UCSD-AML1 (cell line): Measurements from ENCODE around the gene CIITA.

Experiments used
- DNase-seq: peaks from one replicate; lab custom pipeline; 2025; ENCODE audit not compliant: unreplicated experiment; lab: John Stamatoyannopoulos, UW

The CIITA gene

DNA sequence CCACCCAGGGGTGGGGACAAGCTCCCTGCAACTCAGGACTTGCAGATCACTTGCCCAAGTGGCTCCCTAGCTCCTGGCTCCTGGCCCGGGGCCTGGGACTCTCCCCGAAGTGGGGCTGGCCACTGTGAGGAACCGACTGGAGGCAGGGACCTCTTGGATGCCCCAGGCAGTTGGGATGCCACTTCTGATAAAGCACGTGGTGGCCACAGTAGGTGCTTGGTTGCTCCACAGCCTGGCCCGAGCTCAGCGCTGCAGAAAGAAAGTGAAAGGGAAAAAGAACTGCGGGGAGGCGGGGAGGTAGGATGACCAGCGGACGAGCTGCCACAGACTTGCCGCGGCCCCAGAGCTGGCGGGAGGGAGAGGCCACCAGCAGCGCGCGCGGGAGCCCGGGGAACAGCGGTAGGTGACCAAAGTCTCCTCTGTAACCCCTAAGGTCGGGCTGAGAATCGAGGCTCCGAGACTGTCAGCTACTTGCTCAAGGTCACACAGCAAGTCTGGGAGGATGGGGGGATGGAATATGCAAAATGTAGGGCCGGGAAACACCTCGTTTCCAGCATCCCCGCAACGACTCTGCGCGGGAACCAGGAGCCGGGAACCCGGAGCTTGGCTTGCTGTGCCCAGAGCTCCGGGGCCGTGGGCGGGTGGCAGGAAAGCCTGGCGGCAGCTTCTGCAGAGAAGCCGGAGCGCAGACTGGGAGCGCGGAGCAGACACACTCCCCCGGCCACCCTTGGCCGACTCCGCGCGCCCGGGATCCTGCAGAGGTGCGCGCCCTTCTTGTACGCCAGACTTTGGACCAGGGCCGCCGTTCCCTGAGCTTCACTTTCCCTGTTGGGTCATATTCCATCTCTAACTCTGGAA, 1.9 kb downstream of the CIITA start:
- no peak for DNase-seq

DNA sequence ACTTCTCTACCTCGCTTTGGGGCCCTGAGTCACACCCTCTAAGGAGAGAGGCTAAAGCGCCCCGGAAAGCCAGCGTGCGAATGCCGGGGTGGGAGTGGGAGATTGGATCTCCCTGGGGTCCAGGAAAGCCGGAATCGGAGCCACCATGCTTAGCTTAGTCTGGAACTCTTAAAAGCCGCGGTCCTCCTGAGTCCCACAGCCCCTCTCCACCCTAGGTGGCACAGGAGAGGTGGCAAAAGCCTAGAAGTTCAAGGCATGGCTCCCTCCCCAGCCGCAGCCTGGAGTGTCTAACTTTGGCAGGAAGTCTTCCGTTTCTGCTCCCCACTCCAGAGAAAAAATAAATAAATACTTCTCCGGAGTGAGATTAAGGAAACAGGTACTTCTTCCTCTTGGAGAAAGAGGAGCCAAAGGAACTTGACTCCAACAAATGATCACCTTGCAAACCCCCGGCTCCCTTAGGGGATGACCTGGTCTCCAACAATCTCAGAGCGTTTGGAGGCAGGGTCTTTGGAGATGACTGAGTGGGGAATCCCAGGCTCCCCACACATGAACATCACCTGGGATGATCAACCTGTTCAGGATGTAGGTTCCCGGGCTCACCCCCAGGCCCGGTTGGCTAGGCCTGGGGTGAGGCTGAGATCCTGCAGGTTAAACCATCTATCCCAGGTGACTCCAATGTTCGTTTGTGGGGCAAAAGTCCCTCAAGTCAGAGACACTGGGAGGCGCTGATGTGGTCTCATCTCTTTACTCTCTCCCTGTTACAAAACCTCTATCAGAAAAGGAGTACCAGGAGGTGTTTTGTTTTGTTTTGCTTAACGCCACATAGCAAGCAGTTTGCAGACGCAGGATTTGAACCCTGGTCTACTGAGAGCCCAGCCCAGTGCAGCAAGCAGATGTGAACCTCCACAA, 2.9 kb downstream of the CIITA start:
- DNase-seq = no peak

DNA sequence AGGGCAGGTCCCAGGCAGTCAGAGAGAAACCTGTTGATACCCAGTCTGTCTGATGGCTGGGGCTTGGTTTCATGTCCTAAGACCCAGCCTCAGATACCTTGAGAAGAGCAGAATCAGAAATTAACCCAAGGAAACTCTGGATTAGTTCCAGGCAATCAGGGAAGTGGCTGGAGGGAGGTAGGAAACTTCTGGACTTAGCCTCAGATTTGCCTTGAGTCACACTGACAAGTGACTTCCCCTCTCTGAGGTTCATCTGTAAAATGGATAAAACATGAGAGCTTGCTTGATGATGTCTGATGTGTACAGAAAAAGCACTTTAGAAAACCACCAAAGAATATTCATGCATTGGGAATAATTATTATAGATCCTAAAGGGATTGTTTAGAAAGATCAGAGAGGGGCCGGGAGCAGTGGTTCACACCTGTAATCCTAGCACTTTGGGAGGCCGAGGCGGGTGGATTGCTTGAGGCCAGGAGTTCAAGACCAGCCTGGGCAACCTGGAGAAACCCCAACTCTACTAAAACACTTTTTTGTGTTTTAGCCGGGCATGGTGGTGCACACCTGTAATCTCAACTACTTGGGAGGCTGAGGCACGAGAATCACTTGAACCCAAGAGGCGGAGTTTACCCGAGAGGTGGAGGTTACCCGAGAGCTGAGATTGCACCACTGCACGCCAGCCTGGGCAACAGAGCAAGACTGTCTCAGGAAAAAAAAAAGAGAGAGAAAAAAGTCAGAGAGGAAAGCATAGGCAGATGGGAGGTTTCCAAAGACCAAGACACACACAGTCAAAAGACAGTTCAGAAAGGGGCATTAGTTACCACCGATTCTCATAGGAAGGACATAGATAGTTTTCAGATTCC, 3.8 kb downstream of the CIITA start:
- DNase-seq = no peak

DNA sequence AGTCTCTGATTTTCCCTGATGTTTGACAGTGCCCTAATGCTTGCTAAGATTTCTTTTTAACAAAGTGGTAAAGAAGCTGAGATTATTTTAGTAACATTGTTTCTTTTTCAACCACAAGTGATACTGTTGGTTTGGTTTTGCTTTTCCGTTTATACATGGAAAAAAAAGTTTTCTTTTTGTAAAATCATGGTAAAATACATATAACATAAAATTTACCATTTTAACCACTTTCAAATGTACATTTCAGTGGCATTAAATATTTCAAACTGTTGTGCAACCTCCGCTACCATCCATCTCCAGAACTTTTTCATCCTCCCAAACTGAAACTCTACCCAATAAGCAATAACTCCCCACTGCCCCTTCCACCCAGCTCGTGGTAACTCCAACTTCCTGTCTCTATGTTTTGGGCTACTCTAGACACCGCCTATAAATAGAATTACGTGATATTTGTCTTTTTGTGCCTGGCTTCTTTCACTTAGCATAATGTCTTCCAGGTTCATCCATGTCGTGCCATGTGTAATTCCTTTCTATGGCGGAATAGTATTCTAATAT, 4.6 kb downstream of the CIITA start:
- DNase-seq = no peak

DNA sequence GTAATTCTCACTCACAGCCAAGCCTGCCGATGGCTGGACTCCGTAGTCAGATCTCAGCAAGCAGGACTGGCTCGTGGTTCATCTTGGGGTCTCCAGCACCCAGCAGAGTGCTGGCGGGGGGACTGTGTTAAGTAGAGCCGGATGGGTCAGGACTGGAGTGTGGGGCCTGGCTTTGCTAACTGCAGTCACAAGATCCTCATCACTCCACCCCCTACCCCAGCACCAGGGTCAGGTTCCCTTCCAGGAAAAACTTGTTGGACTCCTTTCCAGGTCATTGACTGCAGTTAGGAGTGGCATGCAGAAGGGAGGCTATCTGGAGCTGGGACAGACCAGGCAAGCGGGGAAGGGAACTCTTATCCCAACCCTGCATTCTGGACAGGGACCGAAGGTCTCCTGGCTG, 6.0 kb downstream of the CIITA start:
- no peak for DNase-seq

DNA sequence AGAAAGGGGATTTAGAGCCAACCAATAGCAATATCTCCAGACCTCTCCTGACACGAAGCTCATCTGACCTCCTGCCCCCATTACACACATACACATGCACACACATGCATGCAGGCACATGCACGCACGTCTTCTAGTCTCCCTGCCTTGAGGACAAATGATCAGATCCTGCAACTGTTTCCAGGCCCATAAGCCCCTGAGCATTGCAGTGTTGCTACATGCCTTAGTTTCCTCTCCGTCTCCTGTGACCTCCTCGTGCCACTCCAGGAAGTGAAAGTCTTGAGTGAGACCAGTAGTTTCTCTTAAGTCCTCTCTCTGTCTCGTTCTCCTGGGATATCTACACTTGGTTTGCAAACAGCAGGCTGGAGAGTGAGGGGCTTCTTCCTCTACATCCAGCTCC, 8.2 kb downstream of the CIITA start:
- no peak for DNase-seq

DNA sequence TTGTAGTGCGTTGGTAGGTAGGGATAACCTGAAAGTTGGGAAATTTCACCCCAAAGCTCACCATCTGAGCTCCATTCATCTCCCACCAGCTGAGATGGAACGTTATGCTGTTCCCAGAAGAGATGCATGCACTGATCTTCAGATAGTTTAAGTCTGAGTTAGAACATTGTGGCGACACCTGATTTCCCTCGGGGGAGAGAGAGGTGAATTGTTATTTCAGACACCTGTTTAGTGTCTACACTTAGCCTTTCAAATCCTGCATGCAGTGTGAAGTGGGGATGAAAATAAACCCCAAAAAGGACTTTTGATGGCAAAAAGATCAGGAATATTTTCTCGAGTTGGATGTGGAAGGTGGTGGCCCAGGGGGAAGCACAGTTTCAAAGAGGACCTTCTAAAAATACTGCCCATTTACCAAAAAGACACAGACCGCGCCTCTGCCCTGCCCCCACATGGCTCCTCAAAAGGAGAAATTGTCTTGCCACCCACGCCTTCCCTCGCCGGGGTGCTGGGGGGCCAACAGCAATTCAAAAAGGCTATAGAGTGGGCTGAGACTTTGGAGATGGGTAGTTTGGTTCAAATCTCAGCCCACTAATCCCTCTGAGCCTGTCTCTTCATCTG, 11.4 kb downstream of the CIITA start:
- no peak for DNase-seq

DNA sequence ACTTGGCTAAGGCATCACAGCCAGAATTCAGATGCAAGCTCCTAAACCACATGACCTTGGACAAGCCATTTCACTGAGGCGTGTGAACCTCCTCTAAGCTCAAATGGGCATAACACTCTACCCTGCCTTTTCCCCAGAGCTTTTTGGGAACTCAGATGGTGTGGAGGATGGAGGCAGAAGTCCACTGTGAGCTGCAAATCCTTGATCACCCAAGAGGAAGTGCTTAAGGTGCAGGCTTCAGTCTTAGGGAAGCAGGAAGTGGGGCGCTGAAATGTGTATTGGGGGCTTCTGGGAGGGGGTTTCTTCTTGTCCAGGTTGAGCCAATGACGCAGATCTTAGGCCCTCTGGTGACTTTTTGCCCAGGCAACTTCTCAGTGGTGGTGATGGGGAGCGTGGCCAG, 12.9 kb downstream of the CIITA start:
- DNase-seq = no peak

DNA sequence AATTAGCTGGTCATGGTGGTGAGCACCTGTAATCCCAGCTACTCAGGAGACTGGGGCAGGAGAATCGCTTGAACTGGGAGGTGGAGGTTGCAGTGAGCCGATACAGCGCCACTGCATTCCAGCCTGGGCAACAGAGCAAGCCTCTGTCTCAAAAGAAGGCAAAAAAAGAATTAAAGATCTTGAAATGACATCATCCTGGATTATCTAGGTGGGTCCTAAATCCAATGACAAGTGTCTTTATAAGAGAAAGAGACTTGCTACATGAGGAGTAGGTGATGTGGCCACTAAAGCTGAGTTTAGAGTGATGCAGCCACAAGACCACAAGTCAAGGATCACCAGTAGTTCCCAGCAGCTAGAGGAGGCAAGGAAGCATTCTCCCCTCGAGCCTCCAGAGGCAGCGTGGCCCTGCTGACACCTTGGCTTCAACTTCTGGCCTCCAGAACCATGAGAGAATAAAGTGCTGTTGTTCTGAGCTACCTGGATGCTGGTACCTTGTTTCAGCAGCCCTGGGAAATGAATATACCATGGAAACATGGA, 15.8 kb downstream of the CIITA start:
- DNase-seq = no peak

DNA sequence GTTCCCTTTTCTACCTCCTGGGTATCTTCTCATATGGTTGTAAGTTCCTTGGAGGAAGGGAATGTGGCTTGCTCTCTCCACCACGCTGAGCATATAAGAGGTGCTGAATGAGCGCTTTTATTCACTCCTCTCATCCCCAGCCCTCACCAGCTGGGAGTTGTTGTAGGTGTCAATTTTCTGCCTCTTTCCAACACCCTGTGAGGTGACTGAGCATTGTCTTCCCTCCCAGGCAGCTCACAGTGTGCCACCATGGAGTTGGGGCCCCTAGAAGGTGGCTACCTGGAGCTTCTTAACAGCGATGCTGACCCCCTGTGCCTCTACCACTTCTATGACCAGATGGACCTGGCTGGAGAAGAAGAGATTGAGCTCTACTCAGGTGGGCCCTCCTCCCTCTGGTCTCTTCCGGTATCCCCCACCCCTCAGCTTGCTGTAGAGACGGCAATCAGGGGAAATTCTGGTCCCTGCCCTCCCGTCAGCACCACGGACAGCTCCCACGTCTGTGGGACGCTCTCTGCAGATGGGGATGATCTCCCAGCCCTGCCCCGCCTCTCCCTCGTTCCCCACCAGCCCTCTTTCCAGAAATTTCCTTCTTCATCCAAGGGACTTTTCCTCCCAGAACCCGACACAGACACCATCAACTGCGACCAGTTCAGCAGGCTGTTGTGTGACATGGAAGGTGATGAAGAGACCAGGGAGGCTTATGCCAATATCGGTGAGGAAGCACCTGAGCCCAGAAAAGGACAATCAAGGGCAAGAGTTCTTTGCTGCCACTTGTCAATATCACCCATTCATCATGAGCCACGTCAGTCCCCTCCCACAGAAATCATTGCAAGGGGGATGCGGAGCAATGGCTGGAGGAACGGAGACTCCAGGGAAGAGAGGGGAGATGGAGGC, 18.3 kb downstream of the CIITA start:
- DNase-seq = peak; percentile 55

DNA sequence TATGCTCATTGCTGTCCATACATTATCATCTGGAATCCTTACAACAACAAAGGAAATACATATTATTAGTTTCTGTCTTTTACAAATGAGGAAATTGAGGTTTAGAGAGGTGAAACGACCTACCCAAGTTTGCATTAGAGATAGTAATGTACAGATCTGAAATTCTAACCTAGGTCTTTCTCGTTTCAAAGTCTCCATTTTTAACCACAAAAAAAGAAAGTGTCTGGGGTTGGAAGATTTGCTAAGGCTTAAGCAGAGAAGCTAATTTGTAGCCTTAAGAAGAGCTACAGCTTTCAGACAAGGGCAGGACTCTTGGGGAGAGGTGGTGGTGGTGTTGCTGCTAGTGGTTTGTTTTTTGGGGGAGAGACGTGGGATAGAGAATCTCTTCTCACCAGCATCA, 19.2 kb downstream of the CIITA start:
- no peak for DNase-seq

DNA sequence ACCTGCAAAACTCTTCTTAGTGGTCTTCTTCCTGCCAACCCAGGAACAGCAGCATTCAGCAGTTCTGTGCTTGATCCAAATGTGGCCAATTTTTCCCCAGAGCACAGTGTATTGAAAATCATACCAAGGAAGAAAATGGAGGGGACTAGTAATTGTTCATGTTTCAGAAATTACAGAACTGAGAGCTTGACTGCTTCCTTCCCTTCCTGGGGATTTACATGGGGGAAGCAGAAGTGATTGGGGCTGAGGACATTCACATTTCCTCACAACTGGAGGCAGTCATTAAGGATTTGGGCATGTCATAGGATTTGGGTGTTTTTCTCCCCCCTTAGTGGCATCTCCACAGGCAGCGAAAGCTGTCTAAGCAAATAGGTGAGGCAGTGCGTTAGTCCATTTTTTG, 19.7 kb downstream of the CIITA start:
- no peak for DNase-seq

DNA sequence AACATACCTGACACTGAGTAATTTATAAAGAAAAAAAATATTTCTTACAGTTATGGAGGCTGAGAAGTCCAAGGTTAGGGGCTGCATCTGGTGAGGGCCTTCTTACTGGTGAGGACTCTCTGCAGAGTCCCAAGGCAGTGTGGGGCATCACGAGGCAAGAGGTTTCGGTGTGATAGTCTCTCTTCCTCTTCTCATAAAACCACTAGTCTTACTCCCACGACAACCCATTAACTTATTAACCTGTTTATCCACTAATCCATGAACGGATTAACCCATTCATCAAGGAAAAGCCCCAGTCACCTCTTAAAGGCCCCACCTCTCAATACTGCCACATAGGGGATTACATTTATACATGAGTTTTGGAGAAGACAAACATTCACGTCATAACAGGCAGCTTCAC, 20.1 kb downstream of the CIITA start:
- DNase-seq = no peak

DNA sequence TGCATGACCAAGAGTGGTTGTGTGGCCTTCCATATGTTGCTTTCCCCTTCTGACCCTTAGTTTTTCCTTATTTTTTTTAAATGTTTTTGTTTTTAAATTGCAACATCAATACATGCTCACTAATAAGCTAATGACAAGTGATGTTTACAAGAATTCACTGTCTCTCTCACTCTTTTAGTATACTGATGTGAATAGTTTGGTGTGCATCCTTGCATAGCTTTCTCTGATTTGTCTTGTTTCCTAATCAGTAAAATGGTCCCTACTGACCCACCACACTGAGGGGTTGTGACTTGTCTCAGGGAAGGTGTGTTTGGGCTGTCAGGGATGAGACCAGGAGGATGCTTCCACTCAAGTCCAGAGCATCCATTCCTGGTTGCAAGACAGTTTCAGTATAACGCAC, 26.0 kb downstream of the CIITA start:
- DNase-seq = no peak

DNA sequence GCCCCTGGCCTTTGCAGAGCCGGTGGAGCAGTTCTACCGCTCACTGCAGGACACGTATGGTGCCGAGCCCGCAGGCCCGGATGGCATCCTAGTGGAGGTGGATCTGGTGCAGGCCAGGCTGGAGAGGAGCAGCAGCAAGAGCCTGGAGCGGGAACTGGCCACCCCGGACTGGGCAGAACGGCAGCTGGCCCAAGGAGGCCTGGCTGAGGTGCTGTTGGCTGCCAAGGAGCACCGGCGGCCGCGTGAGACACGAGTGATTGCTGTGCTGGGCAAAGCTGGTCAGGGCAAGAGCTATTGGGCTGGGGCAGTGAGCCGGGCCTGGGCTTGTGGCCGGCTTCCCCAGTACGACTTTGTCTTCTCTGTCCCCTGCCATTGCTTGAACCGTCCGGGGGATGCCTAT, 29.5 kb downstream of the CIITA start:
- no peak for DNase-seq

DNA sequence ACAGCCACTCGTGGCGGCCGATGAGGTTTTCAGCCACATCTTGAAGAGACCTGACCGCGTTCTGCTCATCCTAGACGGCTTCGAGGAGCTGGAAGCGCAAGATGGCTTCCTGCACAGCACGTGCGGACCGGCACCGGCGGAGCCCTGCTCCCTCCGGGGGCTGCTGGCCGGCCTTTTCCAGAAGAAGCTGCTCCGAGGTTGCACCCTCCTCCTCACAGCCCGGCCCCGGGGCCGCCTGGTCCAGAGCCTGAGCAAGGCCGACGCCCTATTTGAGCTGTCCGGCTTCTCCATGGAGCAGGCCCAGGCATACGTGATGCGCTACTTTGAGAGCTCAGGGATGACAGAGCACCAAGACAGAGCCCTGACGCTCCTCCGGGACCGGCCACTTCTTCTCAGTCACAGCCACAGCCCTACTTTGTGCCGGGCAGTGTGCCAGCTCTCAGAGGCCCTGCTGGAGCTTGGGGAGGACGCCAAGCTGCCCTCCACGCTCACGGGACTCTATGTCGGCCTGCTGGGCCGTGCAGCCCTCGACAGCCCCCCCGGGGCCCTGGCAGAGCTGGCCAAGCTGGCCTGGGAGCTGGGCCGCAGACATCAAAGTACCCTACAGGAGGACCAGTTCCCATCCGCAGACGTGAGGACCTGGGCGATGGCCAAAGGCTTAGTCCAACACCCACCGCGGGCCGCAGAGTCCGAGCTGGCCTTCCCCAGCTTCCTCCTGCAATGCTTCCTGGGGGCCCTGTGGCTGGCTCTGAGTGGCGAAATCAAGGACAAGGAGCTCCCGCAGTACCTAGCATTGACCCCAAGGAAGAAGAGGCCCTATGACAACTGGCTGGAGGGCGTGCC, 30.1 kb downstream of the CIITA start:
- no peak for DNase-seq

DNA sequence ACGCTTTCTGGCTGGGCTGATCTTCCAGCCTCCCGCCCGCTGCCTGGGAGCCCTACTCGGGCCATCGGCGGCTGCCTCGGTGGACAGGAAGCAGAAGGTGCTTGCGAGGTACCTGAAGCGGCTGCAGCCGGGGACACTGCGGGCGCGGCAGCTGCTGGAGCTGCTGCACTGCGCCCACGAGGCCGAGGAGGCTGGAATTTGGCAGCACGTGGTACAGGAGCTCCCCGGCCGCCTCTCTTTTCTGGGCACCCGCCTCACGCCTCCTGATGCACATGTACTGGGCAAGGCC, 30.7 kb downstream of the CIITA start:
- no peak for DNase-seq

DNA sequence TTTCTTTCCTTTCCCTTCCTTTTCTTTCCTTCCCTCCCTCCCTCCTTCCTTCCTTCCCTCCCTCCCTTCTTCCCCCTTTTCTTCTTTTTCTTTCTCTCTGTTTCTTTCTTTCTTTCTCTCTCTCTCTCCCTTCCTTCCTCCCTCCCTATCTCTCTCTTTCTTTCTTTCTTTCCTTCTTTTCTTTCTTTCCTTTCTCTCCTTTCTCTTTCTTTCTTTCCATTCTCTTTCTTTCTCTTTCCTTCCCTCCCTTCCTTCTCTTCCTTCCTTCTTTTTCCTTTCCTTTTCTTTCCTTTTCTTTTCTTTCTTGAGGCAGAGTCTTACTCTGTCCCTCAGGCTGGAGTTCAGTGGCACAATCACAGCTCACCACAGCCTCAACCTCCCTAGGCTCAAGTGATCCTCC, 34.3 kb downstream of the CIITA start:
- DNase-seq = no peak

DNA sequence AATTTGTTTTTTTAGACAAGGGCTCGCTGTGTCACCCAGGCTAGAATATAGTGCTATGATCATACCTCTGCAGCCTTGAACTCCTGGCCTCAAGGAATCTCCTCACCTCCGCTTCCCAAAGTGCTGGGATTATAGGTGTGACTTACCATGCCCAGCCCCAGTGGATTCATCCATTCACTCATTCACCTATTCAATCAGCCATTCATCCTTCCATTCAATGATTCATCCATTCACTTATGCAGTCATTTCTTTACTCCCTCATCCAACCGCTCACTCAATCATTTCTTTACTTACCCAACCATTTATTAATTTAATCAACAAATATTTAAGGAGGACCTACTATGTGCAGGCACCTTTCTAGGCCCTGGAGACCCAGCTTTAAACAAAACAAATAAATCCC, 39.5 kb downstream of the CIITA start:
- DNase-seq = no peak
